HG03066 (cell line): ENCODE measurements around the gene SNRPD2.
"Not testable (repeated sequence)": the region's sequence is repeated elsewhere in the genome, so short reads cannot be mapped to it uniquely, and the experiment has no call there.

ENCODE experiments used
- ATAC-seq: cut with Tn5 transposase; IDR thresholded peaks from one replicate; pipeline ENCODE4 v1.9.1; 2021; ENCODE audit warnings: low read depth; ENCODE audit not compliant: unreplicated experiment

SNRPD2 gene

DNA sequence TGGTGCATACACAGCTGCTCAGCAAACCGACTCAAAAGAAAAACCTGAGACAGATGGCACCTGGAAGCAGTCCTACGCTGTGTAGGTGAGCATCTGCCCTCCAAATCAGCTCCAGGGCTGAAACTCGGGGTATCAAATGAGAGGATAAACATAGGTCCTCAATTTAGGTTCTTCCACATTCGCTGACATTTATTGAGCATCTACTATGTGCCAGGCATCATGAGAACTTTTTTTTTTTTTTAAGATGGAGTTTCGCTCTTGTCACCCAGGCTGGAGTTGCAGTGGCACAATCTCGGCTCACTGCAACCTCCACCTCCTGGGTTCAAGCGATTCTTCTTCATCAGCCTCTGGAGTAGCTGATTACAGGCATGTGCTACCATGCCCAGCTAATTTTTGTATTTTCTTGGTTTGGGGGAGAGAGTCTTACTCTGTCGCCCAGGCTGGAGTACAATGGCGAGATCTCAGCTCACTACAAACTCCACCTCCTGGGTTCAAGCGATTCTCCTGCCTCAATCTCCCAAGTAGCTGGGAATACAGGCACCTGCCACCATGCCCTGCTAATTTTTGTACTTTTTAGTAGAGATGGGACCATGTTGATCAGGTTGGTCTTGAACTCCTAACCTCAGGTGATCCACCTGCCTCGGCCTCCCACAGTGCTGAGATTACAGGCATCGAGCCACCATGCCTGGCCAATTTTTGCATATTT is 14.1 kb upstream of the SNRPD2 start:
- no peak for ATAC-seq

- no peak for ATAC-seq
These were observed 13.4 kb upstream of the SNRPD2 start for GRCh38 chr19:45705115-45705514.

GRCh38 chr19:45701676-45702075 is 9.9 kb upstream of the SNRPD2 start:
- no peak for ATAC-seq

- no peak for ATAC-seq
These were observed 1.5 kb upstream of the SNRPD2 start for GRCh38 chr19:45693106-45693788.

DNA sequence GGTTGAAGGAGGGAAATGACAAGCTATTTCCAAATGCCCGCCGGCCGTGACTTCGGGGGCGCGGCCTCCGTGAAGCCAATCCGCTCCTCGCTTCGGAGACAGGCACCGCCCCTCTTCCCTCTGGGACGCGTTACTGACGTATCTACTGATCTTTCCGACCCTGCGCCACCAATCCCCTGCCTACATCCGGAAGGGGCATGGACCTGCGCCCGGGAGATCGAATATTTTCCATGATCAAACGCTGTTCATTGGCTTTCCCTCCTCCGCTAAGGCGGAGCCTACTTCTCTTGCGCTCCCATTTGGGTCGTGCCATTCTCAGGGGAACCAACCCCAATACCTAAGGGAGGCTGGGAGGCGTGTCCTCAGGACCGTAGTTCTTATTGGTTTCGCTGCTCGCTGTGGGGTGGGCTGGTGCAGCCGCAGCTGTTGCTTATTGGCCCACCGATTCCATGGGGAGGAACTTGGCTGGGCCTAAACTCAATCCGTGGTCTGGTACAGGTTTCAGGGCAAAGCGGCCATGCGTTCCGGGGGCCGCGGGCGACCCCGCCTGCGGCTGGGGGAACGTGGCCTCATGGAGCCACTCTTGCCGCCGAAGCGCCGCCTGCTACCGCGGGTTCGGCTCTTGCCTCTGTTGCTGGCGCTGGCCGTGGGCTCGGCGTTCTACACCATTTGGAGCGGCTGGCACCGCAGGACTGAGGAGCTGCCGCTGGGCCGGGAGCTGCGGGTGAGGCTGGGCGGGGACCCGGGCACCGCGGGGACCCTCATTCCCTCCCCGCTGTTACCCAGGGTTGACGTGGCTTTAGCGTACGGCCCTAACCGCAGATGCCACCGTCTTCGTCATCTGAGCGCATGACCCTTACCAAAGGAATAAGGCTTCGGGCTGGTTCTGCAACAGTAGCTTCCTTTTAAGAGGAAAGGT is 693 bp upstream of the SNRPD2 start, which contains the start of gene QPCTL:
TSS of gene QPCTL (plus strand) at position 480 of the 919 bp plus-strand sequence. CDS start at position 518, 38 bp downstream.
- ATAC-seq = peak; percentile 75

DNA sequence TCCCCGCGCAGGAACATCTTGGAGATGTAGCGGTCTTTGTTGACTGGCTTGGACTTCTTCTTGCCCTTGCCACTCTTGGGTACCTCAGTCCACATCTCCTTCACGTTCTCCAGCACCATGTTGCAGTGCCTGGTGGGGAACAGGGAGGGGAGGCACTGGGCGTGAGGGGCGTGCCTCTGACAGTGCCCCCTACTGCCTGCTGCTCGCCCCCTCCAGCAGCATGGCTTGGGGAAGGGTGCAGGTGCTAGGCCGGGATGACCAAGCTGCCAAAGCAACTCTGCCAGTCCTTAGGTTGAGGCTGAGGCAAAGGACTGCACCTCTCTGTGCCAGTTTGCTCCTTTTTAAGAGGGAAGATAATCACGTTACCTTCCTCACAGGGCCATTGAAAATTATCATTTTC is 4.2 kb downstream of the SNRPD2 start:
- ATAC-seq = no peak

GRCh38 chr19:45685045-45685444 is 6.7 kb downstream of the SNRPD2 start:
- not testable (repeated sequence) for ATAC-seq

- ATAC-seq = no peak
These were observed 8.8 kb downstream of the SNRPD2 start for GRCh38 chr19:45682908-45683307.

- ATAC-seq = no peak
These were observed 9.6 kb downstream of the SNRPD2 start for GRCh38 chr19:45682117-45682516.

DNA sequence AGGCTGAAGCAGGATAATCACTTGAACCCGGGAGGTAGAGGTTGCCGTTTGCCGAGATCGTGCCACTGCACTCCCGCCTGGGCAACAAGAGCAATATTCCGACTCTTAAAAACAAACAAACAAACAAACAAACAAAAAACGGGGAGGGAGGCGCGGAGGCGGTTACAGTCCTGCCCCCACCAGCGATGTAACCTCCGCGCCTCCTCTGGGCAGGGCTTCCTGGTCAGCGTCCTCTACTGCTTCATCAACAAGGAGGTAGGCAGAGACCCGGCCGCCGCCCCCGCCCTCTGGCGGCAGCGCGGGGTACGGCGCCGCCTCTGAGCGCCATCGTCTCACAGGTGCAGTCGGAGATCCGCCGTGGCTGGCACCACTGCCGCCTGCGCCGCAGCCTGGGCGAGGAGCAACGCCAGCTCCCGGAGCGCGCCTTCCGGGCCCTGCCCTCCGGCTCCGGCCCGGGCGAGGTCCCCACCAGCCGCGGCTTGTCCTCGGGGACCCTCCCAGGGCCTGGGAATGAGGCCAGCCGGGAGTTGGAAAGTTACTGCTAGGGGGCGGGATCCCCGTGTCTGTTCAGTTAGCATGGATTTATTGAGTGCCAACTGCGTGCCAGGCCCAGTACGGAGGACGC is 10.2 kb downstream of the SNRPD2 start:
- ATAC-seq = no peak

DNA sequence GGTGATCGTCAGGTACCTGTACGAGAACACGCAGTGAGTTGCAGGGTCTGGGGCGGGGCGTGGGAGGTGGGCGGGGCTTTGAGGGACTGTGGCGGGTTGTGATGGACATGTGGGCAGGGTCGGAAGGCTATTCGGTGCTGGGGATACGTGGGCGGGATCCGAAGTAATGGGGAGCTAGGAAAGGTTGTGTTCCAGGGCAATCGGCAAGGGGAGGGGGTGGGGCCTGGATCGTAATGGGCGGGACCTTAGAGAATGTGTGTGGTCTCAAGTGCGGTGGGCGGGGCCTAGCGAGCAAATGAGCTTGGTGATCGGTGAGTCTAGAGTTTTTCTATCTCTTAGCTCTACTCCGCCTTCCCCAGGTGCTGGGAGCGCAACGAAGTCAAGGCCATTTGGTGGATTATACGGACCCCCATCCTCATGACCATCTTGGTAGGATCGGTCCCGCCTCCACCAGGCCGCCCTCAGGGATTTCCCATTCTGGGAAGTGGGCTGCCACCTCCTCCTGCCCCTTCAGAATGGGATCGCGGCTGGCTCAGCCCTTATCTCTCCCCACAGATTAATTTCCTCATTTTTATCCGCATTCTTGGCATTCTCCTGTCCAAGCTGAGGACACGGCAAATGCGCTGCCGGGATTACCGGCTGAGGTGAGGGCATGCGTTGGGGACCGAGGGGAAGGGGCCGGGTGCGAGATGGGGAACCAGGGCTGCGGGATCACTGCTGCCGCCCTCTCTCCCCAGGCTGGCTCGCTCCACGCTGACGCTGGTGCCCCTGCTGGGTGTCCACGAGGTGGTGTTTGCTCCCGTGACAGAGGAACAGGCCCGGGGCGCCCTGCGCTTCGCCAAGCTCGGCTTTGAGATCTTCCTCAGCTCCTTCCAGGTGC is 14.2 kb downstream of the SNRPD2 start:
- ATAC-seq = no peak

DNA sequence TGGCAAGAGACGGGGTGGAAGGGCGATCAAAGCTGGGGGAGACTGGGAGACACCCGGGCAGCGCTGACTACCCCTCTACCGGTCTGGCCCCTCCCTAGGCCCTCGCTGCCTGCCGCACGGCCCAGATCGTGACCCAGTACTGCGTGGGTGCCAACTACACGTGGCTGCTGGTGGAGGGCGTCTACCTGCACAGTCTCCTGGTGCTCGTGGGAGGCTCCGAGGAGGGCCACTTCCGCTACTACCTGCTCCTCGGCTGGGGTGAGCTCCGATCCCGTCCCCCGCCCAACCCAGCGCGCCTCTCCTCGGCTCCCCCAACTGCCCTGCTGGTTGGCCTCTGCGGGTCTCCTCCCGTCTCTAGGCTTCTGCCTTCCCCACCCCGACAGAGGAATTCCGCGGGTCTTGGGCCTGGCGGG is 14.9 kb downstream of the SNRPD2 start:
- no peak for ATAC-seq

- no peak for ATAC-seq
These were observed 16.8 kb downstream of the SNRPD2 start for GRCh38 chr19:45674946-45675345.

- ATAC-seq = no peak
These were observed 20.9 kb downstream of the SNRPD2 start for GRCh38 chr19:45670670-45671453.

GRCh38 chr19:45668342-45668871 is 23.3 kb downstream of the SNRPD2 start:
- no peak for ATAC-seq

DNA sequence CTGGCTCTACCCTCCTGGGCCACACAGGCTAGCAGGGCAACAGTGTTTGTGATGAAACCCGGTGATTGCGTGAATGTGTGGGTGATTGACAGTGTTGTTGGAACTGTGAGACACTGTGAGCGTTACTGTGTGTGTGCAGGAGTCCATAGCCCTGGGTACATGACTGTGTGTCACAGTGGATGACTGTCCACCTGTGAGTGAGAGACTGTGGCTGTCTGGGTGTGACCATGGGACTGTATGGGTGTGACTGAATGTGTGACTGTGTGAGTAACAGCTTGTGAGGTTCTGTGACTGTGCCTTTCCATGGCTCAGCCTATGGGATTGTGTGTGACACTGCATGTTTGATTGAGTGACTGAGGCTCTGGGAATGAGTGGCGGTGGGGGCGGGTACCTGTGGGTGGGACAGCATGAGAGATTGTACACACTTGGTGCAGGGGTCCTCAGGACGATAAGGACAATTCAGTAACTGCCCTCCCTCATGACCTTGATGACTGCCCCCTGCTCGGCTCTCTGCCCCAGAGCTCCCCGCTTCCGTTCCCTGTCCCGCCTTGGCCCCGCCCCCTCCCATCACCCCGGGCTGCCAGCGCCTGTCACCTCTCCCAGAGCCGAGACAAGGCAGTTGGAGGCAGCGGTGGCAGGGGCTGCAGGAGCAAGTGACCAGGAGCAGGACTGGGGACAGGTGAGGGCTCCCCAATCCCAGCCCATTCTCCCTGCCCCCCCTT is 24.0 kb downstream of the SNRPD2 start, which contains the start of gene GIPR:
TSS of gene GIPR (plus strand) at position 602 of the 722 bp plus-strand sequence. CDS start 1,300 bp downstream, outside the sequence.
- no peak for ATAC-seq

- ATAC-seq = no peak
These were observed 27.2 kb downstream of the SNRPD2 start for GRCh38 chr19:45664575-45664974.

DNA sequence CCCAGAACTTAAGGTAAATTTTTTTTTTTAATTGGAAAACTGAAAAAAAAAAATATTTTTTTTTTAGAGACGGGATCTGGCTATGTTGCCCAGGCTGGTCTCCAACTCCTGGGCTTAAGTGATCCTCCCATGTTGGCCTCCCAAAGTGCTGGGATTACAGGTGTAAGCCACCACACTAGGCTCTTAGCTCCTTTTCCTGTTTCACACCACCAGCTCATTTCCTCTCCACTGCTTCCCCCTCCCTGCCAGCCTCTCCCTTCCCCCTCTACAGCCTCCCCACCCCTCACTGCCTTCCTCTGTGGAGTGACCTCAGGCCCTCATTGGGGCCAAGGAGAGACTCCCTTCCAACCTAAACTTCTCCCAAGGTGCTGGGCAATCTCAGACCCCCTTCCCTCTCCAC is 28.0 kb downstream of the SNRPD2 start:
- no peak for ATAC-seq
